ENCODE data around the gene COL5A1.

DNA sequence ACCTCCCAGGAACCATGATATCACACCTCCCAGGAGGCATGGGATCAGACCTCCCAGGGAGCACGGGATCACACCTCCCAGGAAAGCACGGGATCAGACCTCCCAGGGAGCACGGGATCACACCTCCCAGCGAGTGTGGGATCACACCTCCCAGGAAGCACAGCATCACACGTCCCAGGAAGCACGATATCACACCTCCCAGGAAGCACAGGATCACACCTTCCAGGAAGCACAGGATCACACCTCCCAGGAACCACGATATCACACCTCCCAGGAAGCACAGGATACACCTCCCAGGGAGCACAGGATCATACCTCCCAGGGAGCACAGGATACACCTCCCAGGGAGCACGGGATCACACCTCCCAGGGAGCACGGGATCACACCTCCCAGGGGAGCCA lies 209.0 kb downstream of the COL5A1 start:
- TF ChIP-seq, protein P1, sequence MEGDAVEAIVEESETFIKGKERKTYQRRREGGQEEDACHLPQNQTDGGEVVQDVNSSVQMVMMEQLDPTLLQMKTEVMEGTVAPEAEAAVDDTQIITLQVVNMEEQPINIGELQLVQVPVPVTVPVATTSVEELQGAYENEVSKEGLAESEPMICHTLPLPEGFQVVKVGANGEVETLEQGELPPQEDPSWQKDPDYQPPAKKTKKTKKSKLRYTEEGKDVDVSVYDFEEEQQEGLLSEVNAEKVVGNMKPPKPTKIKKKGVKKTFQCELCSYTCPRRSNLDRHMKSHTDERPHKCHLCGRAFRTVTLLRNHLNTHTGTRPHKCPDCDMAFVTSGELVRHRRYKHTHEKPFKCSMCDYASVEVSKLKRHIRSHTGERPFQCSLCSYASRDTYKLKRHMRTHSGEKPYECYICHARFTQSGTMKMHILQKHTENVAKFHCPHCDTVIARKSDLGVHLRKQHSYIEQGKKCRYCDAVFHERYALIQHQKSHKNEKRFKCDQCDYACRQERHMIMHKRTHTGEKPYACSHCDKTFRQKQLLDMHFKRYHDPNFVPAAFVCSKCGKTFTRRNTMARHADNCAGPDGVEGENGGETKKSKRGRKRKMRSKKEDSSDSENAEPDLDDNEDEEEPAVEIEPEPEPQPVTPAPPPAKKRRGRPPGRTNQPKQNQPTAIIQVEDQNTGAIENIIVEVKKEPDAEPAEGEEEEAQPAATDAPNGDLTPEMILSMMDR (conservative IDR thresholded peaks at IDR 0.05; ENCODE audit: low read depth, low read length), result no peak
- TF ChIP-seq EZH2 (IDR thresholded peaks at IDR 0.05; ENCODE audit: low read length, unreplicated experiment) (no peak), EZH2phosphoT487 (IDR thresholded peaks at IDR 0.05; ENCODE audit: borderline replicate concordance, low read length) (no peak)
